GM18951 (cell line): ENCODE results near the gene FARP1.
"Not testable (repeated sequence)": the region's sequence is repeated elsewhere in the genome, so short reads cannot be mapped to it uniquely, and the experiment has no call there.

Source experiments
- POLR2A ChIP-seq: IDR thresholded peaks from 4 replicates; pipeline ENCODE4 v1.6.1; 2011; ENCODE audit warnings: mild to moderate bottlenecking; ENCODE audit not compliant: insufficient read length, insufficient read depth; ENCODE audit errors: extremely low read depth
- in situ Hi-C: fragments of 300-500 bp; cut with MboI; formaldehyde crosslinking; loops from one replicate; pipeline ENCODE4 v1.12.0; 2022; ENCODE audit warnings: low sequenced_read_pairs, mixed read lengths, inconsistent platforms; ENCODE audit not compliant: unreplicated experiment

FARP1 gene

GRCh38 chr13:98265692-98266551, 123.0 kb downstream of the FARP1 start:
- TF ChIP-seq POLR2A, result no peak
- in situ Hi-C loops, result no loop called here

GRCh38 chr13:98267080-98267912, 124.4 kb downstream of the FARP1 start:
- in situ Hi-C loops, result no loop called here
- TF ChIP-seq POLR2A, result no peak

DNA sequence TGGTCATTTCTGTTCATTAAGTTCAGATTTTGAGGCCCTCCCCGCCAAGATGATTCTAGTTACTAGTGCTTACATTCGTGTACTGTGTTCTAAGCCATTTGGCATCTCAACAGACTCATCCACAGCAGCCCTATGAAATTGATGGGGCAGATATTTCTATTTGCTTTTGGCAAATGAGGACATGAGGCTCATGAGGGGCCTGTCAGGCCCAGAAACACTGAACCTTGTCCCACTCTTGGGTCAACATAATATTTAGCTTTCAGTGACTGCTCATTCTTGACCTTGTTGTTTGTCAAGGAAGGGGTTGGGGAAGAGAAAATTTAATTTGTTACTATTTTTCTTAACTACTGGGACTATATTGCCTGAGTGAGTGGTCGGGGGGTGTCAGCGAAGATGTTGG, 126.5 kb downstream of the FARP1 start:
- TF ChIP-seq POLR2A, result no peak
- in situ Hi-C loops, result no loop called here

DNA sequence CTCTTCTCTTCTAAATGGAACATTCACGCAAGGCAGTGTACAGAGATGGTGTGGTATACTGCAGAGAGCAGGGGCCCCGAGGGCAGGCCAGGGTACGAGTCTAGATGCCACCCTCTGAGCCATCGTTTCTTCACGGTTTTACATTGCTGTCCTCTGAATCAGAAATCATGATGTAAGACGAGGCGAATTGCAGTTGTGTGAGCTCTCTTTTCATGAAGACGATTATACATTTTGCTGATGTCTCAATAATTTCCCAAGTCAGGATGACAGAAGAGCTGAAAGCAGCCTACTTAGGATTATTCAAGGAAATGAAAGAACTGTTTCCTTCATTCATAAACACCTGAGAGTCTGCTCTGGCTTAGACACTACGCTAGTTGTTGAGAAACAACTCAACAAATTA, 127.9 kb downstream of the FARP1 start:
- in situ Hi-C loops, result no loop called here
- TF ChIP-seq POLR2A, result no peak

- in situ Hi-C loops, result not testable (repeated sequence)
Measured at GRCh38 chr13:98271646-98272045, 128.8 kb downstream of the FARP1 start.

GRCh38 chr13:98272549-98272948, 129.7 kb downstream of the FARP1 start:
- in situ Hi-C loops, result no loop called here
- TF ChIP-seq POLR2A, result no peak

DNA sequence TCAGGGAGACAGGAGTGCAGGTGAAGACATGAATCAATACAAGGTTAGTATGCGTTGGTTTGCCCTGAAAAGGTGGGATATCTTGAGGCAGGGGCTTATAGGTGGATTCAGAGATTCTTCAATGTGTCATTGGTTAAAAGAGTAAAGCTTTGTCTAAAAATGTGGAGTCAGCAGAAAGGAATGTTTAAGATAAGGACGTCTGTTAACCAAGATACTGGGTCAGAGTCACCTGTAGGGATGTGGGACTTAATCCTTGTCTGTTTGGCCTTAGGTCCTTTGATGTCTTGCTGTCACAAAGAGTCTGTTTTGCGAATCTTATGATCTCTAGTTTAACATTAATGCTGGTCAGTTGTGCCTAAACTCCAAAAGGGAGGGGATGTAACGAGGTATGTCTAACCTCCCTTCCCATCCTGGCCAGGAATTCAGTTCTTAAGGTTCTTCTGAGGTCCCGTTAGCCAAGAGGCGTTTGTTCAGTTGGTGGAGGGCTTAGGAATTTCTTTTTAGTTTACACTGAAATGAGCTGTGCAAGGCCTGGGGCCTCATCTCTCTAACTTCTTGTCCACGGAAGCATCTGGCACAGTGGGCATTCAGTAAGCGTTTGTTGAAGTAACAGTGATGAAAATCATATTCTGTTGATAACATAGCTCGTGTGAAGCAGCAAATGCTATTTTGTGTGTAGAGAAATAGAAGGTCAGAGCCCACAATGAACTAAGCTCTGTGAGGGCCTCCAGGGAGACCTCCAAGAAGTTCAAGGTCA, 130.4 kb downstream of the FARP1 start:
- no peak for TF ChIP-seq POLR2A

GRCh38 chr13:98273824-98274742, 131.2 kb downstream of the FARP1 start:
- in situ Hi-C loops, result no loop called here
- no peak for TF ChIP-seq POLR2A

More for the DNA sequence above, 130.4 kb downstream of the FARP1 start:
- in situ Hi-C loops, result no loop called here

- in situ Hi-C loops, result no loop called here
- TF ChIP-seq POLR2A, result no peak
Measured at GRCh38 chr13:98274921-98275487, 132.1 kb downstream of the FARP1 start.

GRCh38 chr13:98275681-98276171, 132.8 kb downstream of the FARP1 start:
- in situ Hi-C loops, result no loop called here
- TF ChIP-seq POLR2A, result no peak

DNA sequence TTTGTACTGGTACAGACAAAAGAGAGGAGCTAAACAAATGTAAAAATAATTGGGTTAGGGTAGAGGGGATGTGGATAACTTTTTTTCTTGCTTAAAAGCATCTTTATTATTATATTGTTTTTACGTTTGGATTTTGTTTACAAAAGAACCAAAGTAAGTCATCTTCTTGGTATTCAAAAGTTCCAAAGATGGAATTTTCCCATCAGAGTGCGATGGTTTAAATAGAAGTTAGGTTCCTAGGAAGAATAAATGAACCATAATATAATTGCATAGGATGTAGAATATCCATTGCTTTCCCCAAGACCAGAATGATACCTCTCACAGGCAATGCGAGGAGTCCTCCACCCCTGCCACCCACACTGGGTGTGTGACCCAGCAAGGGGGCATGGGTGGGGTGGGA, 133.6 kb downstream of the FARP1 start:
- in situ Hi-C loops, result no loop called here
- TF ChIP-seq POLR2A, result no peak
